Measurements from ENCODE around the gene CEBPZ.
A peak's percentile ranks its signal among the peaks of the same experiment; 100 is the strongest.
"Not testable (repeated sequence)": the region's sequence is repeated elsewhere in the genome, so short reads cannot be mapped to it uniquely, and the experiment has no call there.

The CEBPZ gene

DNA sequence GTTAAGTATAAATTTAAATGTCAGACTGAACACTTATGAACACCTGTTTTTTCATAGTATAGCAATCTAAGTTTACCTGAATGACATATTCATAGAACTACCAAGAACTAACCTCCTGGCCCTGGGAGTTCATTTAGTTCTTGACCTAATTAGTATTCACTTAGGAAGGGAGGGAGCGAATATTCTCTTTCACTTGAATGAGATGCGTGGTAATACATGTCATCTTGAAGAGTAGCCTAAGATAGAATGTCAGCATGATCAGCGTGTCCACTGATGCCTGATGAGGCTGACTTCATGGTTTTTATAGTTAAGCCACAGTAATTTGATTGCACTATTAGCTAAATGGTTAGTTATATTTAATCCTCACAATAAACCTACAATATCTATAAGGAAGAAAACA, 13.4 kb upstream of the CEBPZ start:
- no peak overlapping the region for H3K27ac ChIP-seq (ENCODE audit: low read depth, low read length)
- H3K4me3 ChIP-seq (ENCODE audit: low read depth, low read length), result no peak overlapping the region
- no peak overlapping the region for H3K9ac ChIP-seq (ENCODE audit: low read depth, low read length)
- no peaks in the 10 kb centered on the region for H3K9me3 ChIP-seq (ENCODE audit: control insufficient read depth, insufficient read depth, low read length)
- H3K27me3 ChIP-seq (ENCODE audit: control insufficient read depth, insufficient read depth, low read length), result no peaks in the 10 kb centered on the region
- H3K4me1 ChIP-seq (ENCODE audit: control insufficient read depth, insufficient read depth, low read length), result no peaks in the 10 kb centered on the region
- peaks cover 98% of the 10 kb centered on the region for H3K36me3 ChIP-seq (ENCODE audit: control insufficient read depth, insufficient read depth, low read length)

- Histone ChIP-seq H3K4me3 (ENCODE audit: low read depth, low read length) (no peak overlapping the region), H3K9me3 (ENCODE audit: control insufficient read depth, insufficient read depth, low read length) (no peaks in the 10 kb centered on the region), H3K9ac (ENCODE audit: low read depth, low read length) (no peak overlapping the region), H3K4me1 (ENCODE audit: control insufficient read depth, insufficient read depth, low read length) (no peaks in the 10 kb centered on the region), H3K27me3 (ENCODE audit: control insufficient read depth, insufficient read depth, low read length) (no peaks in the 10 kb centered on the region), H3K36me3 (ENCODE audit: control insufficient read depth, insufficient read depth, low read length) (peaks cover 98% of the 10 kb centered on the region), H3K27ac (ENCODE audit: low read depth, low read length) (no peak overlapping the region)
Observed at GRCh38 chr2:37244017-37244416, 12.6 kb upstream of the CEBPZ start.

- Histone ChIP-seq H3K9ac (ENCODE audit: low read depth, low read length) (no peak overlapping the region), H3K27me3 (ENCODE audit: control insufficient read depth, insufficient read depth, low read length) (no peaks in the 10 kb centered on the region), H3K27ac (ENCODE audit: low read depth, low read length) (no peak overlapping the region), H3K36me3 (ENCODE audit: control insufficient read depth, insufficient read depth, low read length) (peaks cover 98% of the 10 kb centered on the region), H3K4me1 (ENCODE audit: control insufficient read depth, insufficient read depth, low read length) (no peaks in the 10 kb centered on the region), H3K9me3 (ENCODE audit: control insufficient read depth, insufficient read depth, low read length) (no peaks in the 10 kb centered on the region), H3K4me3 (ENCODE audit: low read depth, low read length) (no peak overlapping the region)
Observed at GRCh38 chr2:37243435-37243834, 12.0 kb upstream of the CEBPZ start.

DNA sequence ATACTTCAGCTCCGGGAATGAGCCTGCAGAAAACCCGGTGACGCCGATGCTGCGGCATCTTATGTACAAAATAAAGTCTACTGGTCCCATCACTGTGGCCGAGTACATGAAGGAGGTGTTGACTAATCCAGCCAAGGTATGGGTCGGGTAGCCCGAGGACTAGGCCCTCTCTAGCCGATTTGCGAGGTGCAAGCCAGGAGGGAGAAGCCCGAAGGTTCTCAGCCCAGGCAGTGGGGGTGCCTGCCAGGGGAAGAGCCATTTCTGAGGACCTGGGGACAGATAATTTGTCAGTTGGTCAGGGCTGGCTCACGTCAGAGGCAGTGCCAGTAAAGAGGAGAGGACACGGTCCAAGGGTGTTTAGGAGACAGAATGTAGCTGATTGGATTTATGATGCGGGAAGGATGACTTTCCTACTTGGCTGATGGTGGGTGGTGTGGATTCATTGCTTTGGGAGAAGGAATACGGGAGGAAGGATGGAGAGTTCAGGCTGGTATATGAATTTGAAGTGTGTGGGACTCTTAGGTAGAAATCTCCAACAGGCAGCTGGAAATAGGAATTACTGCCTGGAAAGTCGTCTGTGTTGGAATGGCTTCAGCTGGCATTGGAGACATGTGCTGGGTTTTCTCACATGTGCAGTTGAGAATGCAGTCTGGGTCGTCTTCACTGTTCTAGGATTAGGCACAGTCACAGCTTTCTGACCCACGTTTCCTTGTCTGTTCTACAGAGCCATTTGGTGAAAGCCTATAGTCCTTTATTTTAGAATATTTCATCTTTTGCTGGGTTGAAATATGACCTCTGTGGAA, 936 bp upstream of the CEBPZ start:
- Histone ChIP-seq H3K36me3 (ENCODE audit: control insufficient read depth, insufficient read depth, low read length) (peaks cover 63% of the 10 kb centered on the region), H3K27ac (ENCODE audit: low read depth, low read length) (peak overlapping the region; percentile 84), H3K4me1 (ENCODE audit: control insufficient read depth, insufficient read depth, low read length) (peaks cover 36% of the 10 kb centered on the region), H3K9ac (ENCODE audit: low read depth, low read length) (peak overlapping the region; percentile 87), H3K27me3 (ENCODE audit: control insufficient read depth, insufficient read depth, low read length) (no peaks in the 10 kb centered on the region), H3K9me3 (ENCODE audit: control insufficient read depth, insufficient read depth, low read length) (no peaks in the 10 kb centered on the region), H3K4me3 (ENCODE audit: low read depth, low read length) (peak overlapping the region; percentile 94)

GRCh38 chr2:37230581-37230980, 815 bp downstream of the CEBPZ start:
- H3K9me3 ChIP-seq (ENCODE audit: control insufficient read depth, insufficient read depth, low read length), result no peaks in the 10 kb centered on the region
- H3K27ac ChIP-seq (ENCODE audit: low read depth, low read length), result no peak overlapping the region
- H3K4me1 ChIP-seq (ENCODE audit: control insufficient read depth, insufficient read depth, low read length), result peaks cover 47% of the 10 kb centered on the region
- H3K9ac ChIP-seq (ENCODE audit: low read depth, low read length), result peak overlapping the region; percentile 87
- H3K27me3 ChIP-seq (ENCODE audit: control insufficient read depth, insufficient read depth, low read length), result no peaks in the 10 kb centered on the region
- H3K4me3 ChIP-seq (ENCODE audit: low read depth, low read length), result peak overlapping the region; percentile 94
- H3K36me3 ChIP-seq (ENCODE audit: control insufficient read depth, insufficient read depth, low read length), result peaks cover 59% of the 10 kb centered on the region

DNA sequence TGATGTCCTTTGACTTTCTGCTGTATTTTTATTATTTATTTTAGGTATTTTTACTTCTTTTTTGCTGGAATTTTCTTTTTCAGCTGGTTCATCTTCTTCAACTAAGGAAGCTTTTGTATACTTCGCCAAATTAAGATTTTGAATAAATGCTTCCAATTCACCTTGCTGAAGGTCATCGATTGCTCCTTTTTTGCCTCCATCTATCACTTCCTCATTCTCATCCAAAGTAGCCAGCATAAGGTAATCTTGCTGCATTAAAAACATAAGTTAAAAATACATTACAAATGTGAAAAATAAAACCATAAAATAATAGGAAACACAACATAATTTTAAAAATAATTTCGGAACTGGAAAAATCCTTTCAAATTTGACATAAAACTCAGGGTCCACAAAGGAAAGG, 2.6 kb downstream of the CEBPZ start:
- Histone ChIP-seq H3K4me3 (ENCODE audit: low read depth, low read length) (peak overlapping the region; percentile 94; the same call in 1 of the 2 replicates), H3K27ac (ENCODE audit: low read depth, low read length) (no peak overlapping the region), H3K4me1 (ENCODE audit: control insufficient read depth, insufficient read depth, low read length) (peaks cover 61% of the 10 kb centered on the region), H3K9me3 (ENCODE audit: control insufficient read depth, insufficient read depth, low read length) (no peaks in the 10 kb centered on the region), H3K9ac (ENCODE audit: low read depth, low read length) (no peak overlapping the region), H3K27me3 (ENCODE audit: control insufficient read depth, insufficient read depth, low read length) (no peaks in the 10 kb centered on the region), H3K36me3 (ENCODE audit: control insufficient read depth, insufficient read depth, low read length) (peaks cover 55% of the 10 kb centered on the region)

- peak overlapping the region; percentile 56 for H3K4me3 ChIP-seq (ENCODE audit: low read depth, low read length)
- no peaks in the 10 kb centered on the region for H3K9me3 ChIP-seq (ENCODE audit: control insufficient read depth, insufficient read depth, low read length)
- peak overlapping the region; percentile 91 for H3K27ac ChIP-seq (ENCODE audit: low read depth, low read length)
- peaks cover 66% of the 10 kb centered on the region for H3K36me3 ChIP-seq (ENCODE audit: control insufficient read depth, insufficient read depth, low read length)
- no peaks in the 10 kb centered on the region for H3K27me3 ChIP-seq (ENCODE audit: control insufficient read depth, insufficient read depth, low read length)
- peaks cover 62% of the 10 kb centered on the region for H3K4me1 ChIP-seq (ENCODE audit: control insufficient read depth, insufficient read depth, low read length)
- no peak overlapping the region for H3K9ac ChIP-seq (ENCODE audit: low read depth, low read length)
Observed at GRCh38 chr2:37226863-37227262, 4.5 kb downstream of the CEBPZ start.

DNA sequence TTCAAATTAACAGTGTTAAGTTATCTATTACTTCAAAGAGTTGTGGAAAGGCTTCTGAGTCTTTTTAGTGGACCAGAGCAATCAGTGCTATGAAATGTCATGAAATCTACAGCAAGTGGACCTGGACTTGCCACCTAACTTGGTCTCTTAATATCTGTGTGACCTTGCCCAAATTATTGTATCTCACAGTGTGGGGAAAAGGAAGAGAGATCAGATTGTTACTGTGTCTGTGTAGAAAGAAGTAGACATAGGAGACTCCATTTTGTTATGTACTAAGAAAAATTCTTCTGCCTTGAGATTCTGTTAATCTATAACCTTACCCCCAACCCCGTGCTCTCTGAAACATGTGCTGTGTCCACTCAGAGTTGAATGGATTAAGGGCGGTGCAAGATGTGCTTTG, 6.3 kb downstream of the CEBPZ start:
- not testable (repeated sequence) for H3K9me3 ChIP-seq (ENCODE audit: control insufficient read depth, insufficient read depth, low read length); H3K27me3 ChIP-seq (ENCODE audit: control insufficient read depth, insufficient read depth, low read length)
- Histone ChIP-seq H3K4me1 (ENCODE audit: control insufficient read depth, insufficient read depth, low read length) (peaks cover 60% of the 10 kb centered on the region), H3K4me3 (ENCODE audit: low read depth, low read length) (peak overlapping the region; percentile 14), H3K36me3 (ENCODE audit: control insufficient read depth, insufficient read depth, low read length) (peaks cover 84% of the 10 kb centered on the region), H3K27ac (ENCODE audit: low read depth, low read length) (peak overlapping the region; percentile 81), H3K9ac (ENCODE audit: low read depth, low read length) (peak overlapping the region; percentile 5; the same call in 1 of the 2 replicates)

- peak overlapping the region; percentile 81 for H3K27ac ChIP-seq (ENCODE audit: low read depth, low read length)
- H3K4me3 ChIP-seq (ENCODE audit: low read depth, low read length), result peak overlapping the region; percentile 14
- H3K9me3 ChIP-seq (ENCODE audit: control insufficient read depth, insufficient read depth, low read length), result no peaks in the 10 kb centered on the region
- no peak overlapping the region for H3K9ac ChIP-seq (ENCODE audit: low read depth, low read length)
- no peaks in the 10 kb centered on the region for H3K27me3 ChIP-seq (ENCODE audit: control insufficient read depth, insufficient read depth, low read length)
- H3K36me3 ChIP-seq (ENCODE audit: control insufficient read depth, insufficient read depth, low read length), result peaks cover 88% of the 10 kb centered on the region
- peaks cover 50% of the 10 kb centered on the region for H3K4me1 ChIP-seq (ENCODE audit: control insufficient read depth, insufficient read depth, low read length)
Observed at GRCh38 chr2:37224063-37224462, 7.3 kb downstream of the CEBPZ start.

- Histone ChIP-seq H3K4me3 (ENCODE audit: low read depth, low read length) (no peak overlapping the region), H3K9me3 (ENCODE audit: control insufficient read depth, insufficient read depth, low read length) (no peaks in the 10 kb centered on the region), H3K9ac (ENCODE audit: low read depth, low read length) (no peak overlapping the region), H3K27me3 (ENCODE audit: control insufficient read depth, insufficient read depth, low read length) (no peaks in the 10 kb centered on the region), H3K27ac (ENCODE audit: low read depth, low read length) (no peak overlapping the region), H3K36me3 (ENCODE audit: control insufficient read depth, insufficient read depth, low read length) (peaks cover 88% of the 10 kb centered on the region), H3K4me1 (ENCODE audit: control insufficient read depth, insufficient read depth, low read length) (peaks cover 41% of the 10 kb centered on the region)
Observed at GRCh38 chr2:37223131-37223530, 8.3 kb downstream of the CEBPZ start.

GRCh38 chr2:37219046-37219445, 12.3 kb downstream of the CEBPZ start:
- Histone ChIP-seq H3K9me3 (ENCODE audit: control insufficient read depth, insufficient read depth, low read length) (no peaks in the 10 kb centered on the region), H3K27me3 (ENCODE audit: control insufficient read depth, insufficient read depth, low read length) (no peaks in the 10 kb centered on the region), H3K4me1 (ENCODE audit: control insufficient read depth, insufficient read depth, low read length) (peaks cover 10% of the 10 kb centered on the region), H3K4me3 (ENCODE audit: low read depth, low read length) (no peak overlapping the region), H3K9ac (ENCODE audit: low read depth, low read length) (no peak overlapping the region), H3K36me3 (ENCODE audit: control insufficient read depth, insufficient read depth, low read length) (peaks cover 96% of the 10 kb centered on the region), H3K27ac (ENCODE audit: low read depth, low read length) (no peak overlapping the region)
